ENCODE measurements around the gene MAP3K9.

MAP3K9 gene

DNA sequence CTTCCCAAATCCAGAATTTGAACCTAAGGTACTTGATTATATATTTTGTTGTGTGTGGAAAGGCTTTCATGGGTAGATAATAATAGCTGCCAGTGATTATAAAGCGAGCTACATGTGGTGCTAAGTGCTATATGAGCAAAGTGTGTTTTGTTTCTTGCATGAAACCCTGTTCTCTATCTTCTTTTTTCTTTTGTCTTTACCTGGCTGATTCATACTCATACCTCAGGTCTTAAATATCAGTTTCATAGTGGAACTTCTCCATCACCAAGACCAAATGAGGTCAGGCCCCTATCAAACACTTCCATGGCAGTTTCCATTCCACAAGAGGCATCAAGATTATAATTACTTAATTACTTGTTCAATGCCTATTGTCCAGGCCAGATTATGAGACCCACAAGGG lies 6.9 kb downstream of the MAP3K9 start:
- H3K79me2 ChIP-seq: peaks cover 21% of the 10 kb centered on the region
- H2AFZ ChIP-seq: no peak overlapping the region

DNA sequence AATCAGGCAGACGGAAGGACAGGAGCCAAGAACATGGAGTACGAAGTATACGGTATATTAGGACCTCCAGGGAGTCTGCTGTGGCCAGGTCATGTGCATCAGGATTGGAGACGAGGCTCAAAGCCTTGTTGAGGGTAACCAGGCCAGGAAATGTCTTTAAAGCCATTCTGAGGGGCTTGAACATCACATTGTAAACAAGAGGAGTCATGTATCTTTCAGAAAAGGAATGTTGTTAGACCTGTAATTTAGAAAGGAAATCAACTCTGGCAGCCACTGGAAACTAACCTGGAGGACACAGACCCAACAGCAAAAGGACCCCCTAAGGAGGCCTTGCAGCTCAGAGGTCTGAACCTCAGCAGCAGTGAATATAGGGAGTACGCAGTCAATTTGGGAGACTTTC lies 7.5 kb downstream of the MAP3K9 start:
- H3K4me3 ChIP-seq (ENCODE audit: low read depth, low read length): no peak overlapping the region
- H2AFZ ChIP-seq: no peak overlapping the region
- H3K4me1 ChIP-seq: no peaks in the 10 kb centered on the region
- H3K27ac ChIP-seq: no peak overlapping the region
- H3K36me3 ChIP-seq (ENCODE audit: control insufficient read depth, insufficient read depth, low read length): no peaks in the 10 kb centered on the region
- H3K27me3 ChIP-seq (ENCODE audit: control insufficient read depth, insufficient read depth, low read length): no peaks in the 10 kb centered on the region
- H3K4me2 ChIP-seq (ENCODE audit: low read length): no peak overlapping the region
- H3K9me3 ChIP-seq (ENCODE audit: control insufficient read depth, low read length): no peaks in the 10 kb centered on the region
- no peak overlapping the region for H3K9ac ChIP-seq
- H3K79me2 ChIP-seq: peaks cover 21% of the 10 kb centered on the region
- TF ChIP-seq, protein P1, sequence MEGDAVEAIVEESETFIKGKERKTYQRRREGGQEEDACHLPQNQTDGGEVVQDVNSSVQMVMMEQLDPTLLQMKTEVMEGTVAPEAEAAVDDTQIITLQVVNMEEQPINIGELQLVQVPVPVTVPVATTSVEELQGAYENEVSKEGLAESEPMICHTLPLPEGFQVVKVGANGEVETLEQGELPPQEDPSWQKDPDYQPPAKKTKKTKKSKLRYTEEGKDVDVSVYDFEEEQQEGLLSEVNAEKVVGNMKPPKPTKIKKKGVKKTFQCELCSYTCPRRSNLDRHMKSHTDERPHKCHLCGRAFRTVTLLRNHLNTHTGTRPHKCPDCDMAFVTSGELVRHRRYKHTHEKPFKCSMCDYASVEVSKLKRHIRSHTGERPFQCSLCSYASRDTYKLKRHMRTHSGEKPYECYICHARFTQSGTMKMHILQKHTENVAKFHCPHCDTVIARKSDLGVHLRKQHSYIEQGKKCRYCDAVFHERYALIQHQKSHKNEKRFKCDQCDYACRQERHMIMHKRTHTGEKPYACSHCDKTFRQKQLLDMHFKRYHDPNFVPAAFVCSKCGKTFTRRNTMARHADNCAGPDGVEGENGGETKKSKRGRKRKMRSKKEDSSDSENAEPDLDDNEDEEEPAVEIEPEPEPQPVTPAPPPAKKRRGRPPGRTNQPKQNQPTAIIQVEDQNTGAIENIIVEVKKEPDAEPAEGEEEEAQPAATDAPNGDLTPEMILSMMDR (IDR thresholded peaks at IDR 0.05): no peak

More for the DNA sequence above, 6.9 kb downstream of the MAP3K9 start:
- Histone ChIP-seq H3K9ac (no peak overlapping the region), H3K27ac (no peak overlapping the region), H3K4me3 (ENCODE audit: low read depth, low read length) (no peak overlapping the region), H3K9me3 (ENCODE audit: control insufficient read depth, low read length) (no peaks in the 10 kb centered on the region), H3K27me3 (ENCODE audit: control insufficient read depth, insufficient read depth, low read length) (no peaks in the 10 kb centered on the region), H3K4me1 (no peaks in the 10 kb centered on the region), H3K36me3 (ENCODE audit: control insufficient read depth, insufficient read depth, low read length) (no peaks in the 10 kb centered on the region), H3K4me2 (ENCODE audit: low read length) (no peak overlapping the region)
- TF ChIP-seq, protein P1 (IDR thresholded peaks at IDR 0.05): no peak

DNA sequence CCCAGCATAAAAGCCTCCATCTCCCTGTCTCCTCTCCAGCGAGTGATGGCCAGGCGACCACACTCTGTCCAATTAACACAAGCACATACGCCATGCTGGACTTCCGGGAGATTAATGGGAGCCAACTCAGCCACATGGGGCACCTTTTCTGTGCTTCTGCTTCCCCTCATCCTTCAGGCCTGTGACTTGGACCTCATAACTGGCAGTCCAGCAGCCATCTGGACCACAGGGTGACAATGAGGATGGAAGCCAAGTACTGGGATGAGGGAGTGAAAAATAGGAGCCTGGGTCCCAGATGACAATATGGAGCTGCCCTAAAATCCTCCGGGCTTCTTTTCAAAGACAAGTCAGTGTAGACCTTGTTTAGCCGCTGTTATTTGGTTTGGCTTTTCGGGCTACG lies 12.8 kb downstream of the MAP3K9 start:
- Histone ChIP-seq H2AFZ (no peak overlapping the region), H3K4me3 (ENCODE audit: low read depth, low read length) (no peak overlapping the region), H3K27me3 (ENCODE audit: control insufficient read depth, insufficient read depth, low read length) (no peaks in the 10 kb centered on the region), H3K4me2 (ENCODE audit: low read length) (no peak overlapping the region), H3K4me1 (no peaks in the 10 kb centered on the region), H3K9ac (no peak overlapping the region), H3K36me3 (ENCODE audit: control insufficient read depth, insufficient read depth, low read length) (no peaks in the 10 kb centered on the region), H3K79me2 (peaks cover 21% of the 10 kb centered on the region), H3K9me3 (ENCODE audit: control insufficient read depth, low read length) (no peaks in the 10 kb centered on the region), H3K27ac (no peak overlapping the region)
- TF ChIP-seq, protein P1 (IDR thresholded peaks at IDR 0.05): no peak

DNA sequence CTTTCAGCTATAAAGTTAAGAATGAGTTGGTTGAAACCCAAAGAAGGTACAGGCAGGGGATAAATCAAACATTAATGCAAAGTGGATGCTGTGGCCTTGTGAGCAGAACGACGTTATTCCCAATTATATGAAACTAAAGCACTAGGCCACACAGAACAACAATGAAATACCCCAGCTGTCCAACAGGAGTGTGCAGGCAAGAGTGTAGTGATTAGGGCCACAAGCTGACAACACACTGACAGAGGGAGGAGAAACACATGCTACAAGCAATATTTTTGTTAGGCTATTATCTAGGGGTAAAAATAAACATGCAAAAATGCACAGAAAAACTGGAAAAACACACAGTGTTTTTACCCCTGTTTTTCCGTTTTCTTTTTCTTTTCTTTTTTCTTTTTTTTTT lies 15.0 kb downstream of the MAP3K9 start:
- no peak overlapping the region for H3K4me3 ChIP-seq (ENCODE audit: low read depth, low read length)
- no peaks in the 10 kb centered on the region for H3K9me3 ChIP-seq (ENCODE audit: control insufficient read depth, low read length)
- H3K4me2 ChIP-seq (ENCODE audit: low read length): no peak overlapping the region
- no peak overlapping the region for H3K9ac ChIP-seq
- H3K36me3 ChIP-seq (ENCODE audit: control insufficient read depth, insufficient read depth, low read length): no peaks in the 10 kb centered on the region
- no peaks in the 10 kb centered on the region for H3K4me1 ChIP-seq
- H3K79me2 ChIP-seq: peaks cover 11% of the 10 kb centered on the region
- TF ChIP-seq, protein P1 (IDR thresholded peaks at IDR 0.05): no peak
- H3K27me3 ChIP-seq (ENCODE audit: control insufficient read depth, insufficient read depth, low read length): no peaks in the 10 kb centered on the region
- no peak overlapping the region for H2AFZ ChIP-seq
- no peak overlapping the region for H3K27ac ChIP-seq

DNA sequence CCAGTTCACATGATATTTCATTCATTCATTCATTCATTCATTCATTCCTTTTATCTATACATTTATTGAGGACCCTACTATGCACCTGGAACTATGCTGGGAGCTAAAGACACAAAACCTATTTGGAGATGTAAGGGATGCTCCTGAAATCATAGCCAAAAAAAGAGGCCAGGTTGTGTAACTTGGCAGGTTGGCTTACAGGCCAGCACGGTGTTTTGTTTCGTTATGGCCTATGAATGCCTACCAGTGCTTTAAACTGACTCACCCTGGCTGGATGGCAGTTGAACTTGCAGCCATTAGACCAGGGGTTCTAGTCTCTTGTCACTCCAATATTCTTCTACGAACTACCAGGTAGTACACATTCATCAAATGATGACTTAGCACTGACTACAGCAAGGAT lies 15.7 kb downstream of the MAP3K9 start:
- no peak overlapping the region for H3K9ac ChIP-seq
- no peaks in the 10 kb centered on the region for H3K9me3 ChIP-seq (ENCODE audit: control insufficient read depth, low read length)
- H3K4me3 ChIP-seq (ENCODE audit: low read depth, low read length): no peak overlapping the region
- no peak overlapping the region for H3K27ac ChIP-seq
- TF ChIP-seq, protein P1 (IDR thresholded peaks at IDR 0.05): no peak
- H3K79me2 ChIP-seq: peaks cover 11% of the 10 kb centered on the region
- no peaks in the 10 kb centered on the region for H3K27me3 ChIP-seq (ENCODE audit: control insufficient read depth, insufficient read depth, low read length)
- H3K4me2 ChIP-seq (ENCODE audit: low read length): no peak overlapping the region
- H2AFZ ChIP-seq: no peak overlapping the region
- no peaks in the 10 kb centered on the region for H3K4me1 ChIP-seq
- H3K36me3 ChIP-seq (ENCODE audit: control insufficient read depth, insufficient read depth, low read length): no peaks in the 10 kb centered on the region

Measured in parathyroid adenoma (tissue), 2 donors.